IPS-18a (cell line): ENCODE measurements around the gene USP30.
"Not testable (repeated sequence)": the region's sequence is repeated elsewhere in the genome, so short reads cannot be mapped to it uniquely, and the experiment has no call there.

Experiments used
- H3K27ac ChIP-seq: one replicate; pipeline ENCODE4 v1.5.1; 2013; ENCODE audit warnings: low read length
- H3K27me3 ChIP-seq: one replicate; pipeline ENCODE4 v1.6.1; 2013; ENCODE audit warnings: mild to moderate bottlenecking, low read length; ENCODE audit not compliant: control insufficient read depth, insufficient read depth
- H3K36me3 ChIP-seq: one replicate; pipeline ENCODE4 v1.6.1; 2013; ENCODE audit warnings: low read depth, low read length; ENCODE audit not compliant: control insufficient read depth
- H3K4me1 ChIP-seq: one replicate; pipeline ENCODE4 v1.6.1; 2013; ENCODE audit warnings: low read depth, low read length; ENCODE audit not compliant: control insufficient read depth
- H3K4me3 ChIP-seq: one replicate; pipeline ENCODE4 v1.5.1; 2013; ENCODE audit warnings: low read length
- H3K9ac ChIP-seq: one replicate; pipeline ENCODE4 v1.6.1; 2013; ENCODE audit warnings: mild to moderate bottlenecking, low read length, moderate library complexity
- H3K9me3 ChIP-seq: one replicate; pipeline ENCODE4 v1.6.1; 2013; ENCODE audit warnings: low read depth, low read length; ENCODE audit not compliant: control insufficient read depth

The USP30 gene

GRCh38 chr12:109054124-109054513 is 1.7 kb downstream of the USP30 start:
- H3K9ac ChIP-seq, H3K36me3 ChIP-seq, H3K4me1 ChIP-seq, H3K9me3 ChIP-seq, H3K27ac ChIP-seq, H3K4me3 ChIP-seq, H3K27me3 ChIP-seq: not testable (repeated sequence)

GRCh38 chr12:109054520-109054919 is 2.1 kb downstream of the USP30 start:
- no peaks in the 10 kb centered on the region for H3K27me3 ChIP-seq
- no peak overlapping the region for H3K9ac ChIP-seq
- H3K4me1 ChIP-seq, result peaks cover 5% of the 10 kb centered on the region
- H3K27ac ChIP-seq, result no peak overlapping the region
- no peaks in the 10 kb centered on the region for H3K9me3 ChIP-seq
- H3K36me3 ChIP-seq, result no peaks in the 10 kb centered on the region
- H3K4me3 ChIP-seq, result no peak overlapping the region

- no peaks in the 10 kb centered on the region for H3K9me3 ChIP-seq
- H3K4me3 ChIP-seq, result no peak overlapping the region
- H3K27me3 ChIP-seq, result no peaks in the 10 kb centered on the region
- no peaks in the 10 kb centered on the region for H3K36me3 ChIP-seq
- H3K9ac ChIP-seq, result no peak overlapping the region
- H3K4me1 ChIP-seq, result peaks cover 5% of the 10 kb centered on the region
- no peak overlapping the region for H3K27ac ChIP-seq
Measured at GRCh38 chr12:109056891-109057290, 4.5 kb downstream of the USP30 start.

- no peak overlapping the region for H3K27ac ChIP-seq
- no peak overlapping the region for H3K9ac ChIP-seq
- H3K36me3 ChIP-seq, result no peaks in the 10 kb centered on the region
- no peaks in the 10 kb centered on the region for H3K27me3 ChIP-seq
- H3K9me3 ChIP-seq, result no peaks in the 10 kb centered on the region
- H3K4me3 ChIP-seq, result no peak overlapping the region
- peaks cover 5% of the 10 kb centered on the region for H3K4me1 ChIP-seq
Measured at GRCh38 chr12:109057376-109057775, 5.0 kb downstream of the USP30 start.

- no peaks in the 10 kb centered on the region for H3K4me1 ChIP-seq
- no peak overlapping the region for H3K9ac ChIP-seq
- no peak overlapping the region for H3K27ac ChIP-seq
- no peaks in the 10 kb centered on the region for H3K36me3 ChIP-seq
- H3K4me3 ChIP-seq, result no peak overlapping the region
- H3K27me3 ChIP-seq, result no peaks in the 10 kb centered on the region
- H3K9me3 ChIP-seq, result no peaks in the 10 kb centered on the region
Measured at GRCh38 chr12:109058773-109059172, 6.4 kb downstream of the USP30 start.

GRCh38 chr12:109064143-109064542 is 11.8 kb downstream of the USP30 start:
- no peak overlapping the region for H3K9ac ChIP-seq
- no peaks in the 10 kb centered on the region for H3K36me3 ChIP-seq
- H3K4me1 ChIP-seq, result peaks cover 3% of the 10 kb centered on the region
- no peak overlapping the region for H3K4me3 ChIP-seq
- no peaks in the 10 kb centered on the region for H3K9me3 ChIP-seq
- H3K27me3 ChIP-seq, result no peaks in the 10 kb centered on the region
- H3K27ac ChIP-seq, result no peak overlapping the region

- Histone ChIP-seq H3K9ac (no peak overlapping the region), H3K36me3 (no peaks in the 10 kb centered on the region), H3K9me3 (no peaks in the 10 kb centered on the region), H3K4me3 (no peak overlapping the region), H3K4me1 (peaks cover 12% of the 10 kb centered on the region), H3K27me3 (no peaks in the 10 kb centered on the region), H3K27ac (no peak overlapping the region)
Measured at GRCh38 chr12:109065154-109065852, 12.9 kb downstream of the USP30 start.

- H3K9me3 ChIP-seq, result no peaks in the 10 kb centered on the region
- no peaks in the 10 kb centered on the region for H3K27me3 ChIP-seq
- no peak overlapping the region for H3K4me3 ChIP-seq
- no peaks in the 10 kb centered on the region for H3K36me3 ChIP-seq
- no peak overlapping the region for H3K27ac ChIP-seq
- peaks cover 17% of the 10 kb centered on the region for H3K4me1 ChIP-seq
- no peak overlapping the region for H3K9ac ChIP-seq
Measured at GRCh38 chr12:109065853-109066193, 13.4 kb downstream of the USP30 start.

GRCh38 chr12:109069307-109070271 is 17.2 kb downstream of the USP30 start:
- peaks cover 3% of the 10 kb centered on the region for H3K36me3 ChIP-seq
- peaks cover 19% of the 10 kb centered on the region for H3K4me1 ChIP-seq
- no peaks in the 10 kb centered on the region for H3K9me3 ChIP-seq
- peak overlapping the region; percentile 39 for H3K4me3 ChIP-seq
- H3K9ac ChIP-seq, result peak overlapping the region; percentile 40
- H3K27me3 ChIP-seq, result no peaks in the 10 kb centered on the region
- peak overlapping the region; percentile 4 for H3K27ac ChIP-seq

GRCh38 chr12:109074866-109075265 is 22.5 kb downstream of the USP30 start:
- Histone ChIP-seq H3K9ac (no peak overlapping the region), H3K27ac (no peak overlapping the region), H3K27me3 (no peaks in the 10 kb centered on the region), H3K9me3 (no peaks in the 10 kb centered on the region), H3K4me3 (no peak overlapping the region), H3K36me3 (peaks cover 3% of the 10 kb centered on the region), H3K4me1 (peaks cover 10% of the 10 kb centered on the region)

- Histone ChIP-seq H3K9ac (no peak overlapping the region), H3K27ac (no peak overlapping the region), H3K4me1 (no peaks in the 10 kb centered on the region), H3K36me3 (peaks cover 5% of the 10 kb centered on the region), H3K27me3 (no peaks in the 10 kb centered on the region), H3K9me3 (no peaks in the 10 kb centered on the region), H3K4me3 (no peak overlapping the region)
Measured at GRCh38 chr12:109082751-109083150, 30.4 kb downstream of the USP30 start.
